ENCODE results near the gene DXO.

DNA sequence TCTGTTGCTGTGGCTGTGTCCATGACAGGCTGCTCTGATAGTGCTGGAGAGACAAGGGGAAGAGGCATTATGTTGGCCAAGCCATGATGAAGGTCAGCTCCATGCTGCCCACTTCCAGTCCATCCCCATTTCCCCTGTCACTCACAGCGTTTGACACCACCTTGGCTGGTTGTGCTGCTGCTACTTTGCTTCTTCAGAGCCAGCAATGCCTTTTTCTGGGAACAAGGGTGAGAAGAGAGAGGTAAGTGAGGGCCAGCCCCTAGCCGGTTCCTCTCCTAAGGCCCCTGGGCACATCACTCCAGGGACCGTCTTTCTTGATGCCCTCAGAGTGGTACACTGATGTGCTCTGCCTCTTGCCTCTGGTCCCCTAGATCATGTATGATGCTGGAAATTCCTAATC is 15.1 kb downstream of the DXO start:
- TF ChIP-seq POLR2A (IDR thresholded peaks at IDR 0.05) (no peak), EP300 (IDR thresholded peaks at IDR 0.05) (no peak), POLR2AphosphoS5 (IDR thresholded peaks at IDR 0.05) (no peak)
- TF ChIP-seq, protein P1, sequence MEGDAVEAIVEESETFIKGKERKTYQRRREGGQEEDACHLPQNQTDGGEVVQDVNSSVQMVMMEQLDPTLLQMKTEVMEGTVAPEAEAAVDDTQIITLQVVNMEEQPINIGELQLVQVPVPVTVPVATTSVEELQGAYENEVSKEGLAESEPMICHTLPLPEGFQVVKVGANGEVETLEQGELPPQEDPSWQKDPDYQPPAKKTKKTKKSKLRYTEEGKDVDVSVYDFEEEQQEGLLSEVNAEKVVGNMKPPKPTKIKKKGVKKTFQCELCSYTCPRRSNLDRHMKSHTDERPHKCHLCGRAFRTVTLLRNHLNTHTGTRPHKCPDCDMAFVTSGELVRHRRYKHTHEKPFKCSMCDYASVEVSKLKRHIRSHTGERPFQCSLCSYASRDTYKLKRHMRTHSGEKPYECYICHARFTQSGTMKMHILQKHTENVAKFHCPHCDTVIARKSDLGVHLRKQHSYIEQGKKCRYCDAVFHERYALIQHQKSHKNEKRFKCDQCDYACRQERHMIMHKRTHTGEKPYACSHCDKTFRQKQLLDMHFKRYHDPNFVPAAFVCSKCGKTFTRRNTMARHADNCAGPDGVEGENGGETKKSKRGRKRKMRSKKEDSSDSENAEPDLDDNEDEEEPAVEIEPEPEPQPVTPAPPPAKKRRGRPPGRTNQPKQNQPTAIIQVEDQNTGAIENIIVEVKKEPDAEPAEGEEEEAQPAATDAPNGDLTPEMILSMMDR (IDR thresholded peaks at IDR 0.05) = no peak
